Muscle layer of duodenum (tissue), 2 donors: Measurements from ENCODE around the gene C1QTNF9.

Source experiments
- H3K27ac ChIP-seq: one replicate; pipeline ENCODE4 v1.7.0; 2013; ENCODE audit warnings: mild to moderate bottlenecking, low read length
- H3K27me3 ChIP-seq: one replicate; pipeline ENCODE4 v1.7.0; 2013; ENCODE audit warnings: low read depth, mild to moderate bottlenecking, control low read depth, low read length
- H3K36me3 ChIP-seq, 2 donors: one replicate each; pipeline ENCODE4 v1.7.0; 2013; ENCODE audit warnings: low read length in 2 of 2, control low read depth in 1 of 2, mild to moderate bottlenecking in 1 of 2; ENCODE audit not compliant: insufficient read depth in 2 of 2, control insufficient read depth in 1 of 2
- H3K4me1 ChIP-seq, 2 donors: one replicate each; pipeline ENCODE4 v1.7.0; 2013; ENCODE audit warnings: low read length in 2 of 2, mild to moderate bottlenecking in 2 of 2, control low read depth in 1 of 2, moderate library complexity in 1 of 2; ENCODE audit not compliant: insufficient read depth in 2 of 2, control insufficient read depth in 1 of 2
- H3K4me3 ChIP-seq, 2 donors: one replicate each; pipeline ENCODE4 v1.7.0; 2013; ENCODE audit warnings: low read length in 2 of 2, low read depth in 1 of 2, mild to moderate bottlenecking in 1 of 2
- H3K9me3 ChIP-seq, 2 donors: one replicate each; pipeline ENCODE4 v1.7.0; 2013; ENCODE audit warnings: low read length in 2 of 2, control low read depth in 1 of 2, mild to moderate bottlenecking in 1 of 2; ENCODE audit not compliant: control insufficient read depth in 1 of 2
- donor health status: healthy.

C1QTNF9 gene

DNA sequence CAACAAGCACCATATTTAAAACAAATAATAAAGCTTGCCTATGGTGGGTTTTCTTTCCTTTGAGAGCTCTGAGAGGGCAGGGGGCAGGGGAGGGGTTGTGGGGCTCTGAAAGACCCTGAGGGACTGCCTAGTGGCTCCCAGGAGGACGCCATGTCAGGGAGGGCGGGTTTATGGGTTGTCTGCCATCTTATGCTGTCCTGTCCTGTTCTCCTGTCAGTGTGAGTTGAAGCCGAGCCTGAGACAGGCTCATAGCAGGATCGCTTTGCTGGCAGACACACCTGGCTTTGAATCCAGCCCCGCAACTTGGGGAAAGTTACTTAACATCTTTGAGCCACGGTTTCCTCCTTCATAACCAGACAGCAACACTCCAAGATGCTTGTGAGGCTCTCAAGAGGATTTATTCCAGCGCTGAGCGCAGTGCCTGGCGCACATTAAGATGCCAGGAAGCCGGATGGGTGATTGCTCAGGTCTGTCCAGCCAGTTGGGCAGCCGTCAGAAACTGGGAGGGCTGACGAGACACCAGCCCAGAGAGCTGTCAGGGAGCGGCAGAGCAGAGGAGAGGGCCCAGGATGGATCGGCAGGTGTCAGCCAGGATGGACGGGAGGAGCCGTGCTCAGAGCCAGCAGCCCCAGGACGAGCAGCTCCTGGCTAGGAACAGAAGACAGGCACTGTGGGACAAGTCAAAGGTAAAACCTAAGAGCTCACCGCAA, 36.8 kb upstream of the C1QTNF9 start:
- peak overlapping the region; percentile 88 for H3K27ac ChIP-seq
- H3K9me3 ChIP-seq, result no peaks in the 10 kb centered on the region
- no peaks in the 10 kb centered on the region for H3K36me3 ChIP-seq
- peak overlapping the region; percentile 52 to 70 for H3K4me3 ChIP-seq
- H3K27me3 ChIP-seq, result no peaks in the 10 kb centered on the region
- peaks cover 19 to 36% of the 10 kb centered on the region in 2 donors for H3K4me1 ChIP-seq

DNA sequence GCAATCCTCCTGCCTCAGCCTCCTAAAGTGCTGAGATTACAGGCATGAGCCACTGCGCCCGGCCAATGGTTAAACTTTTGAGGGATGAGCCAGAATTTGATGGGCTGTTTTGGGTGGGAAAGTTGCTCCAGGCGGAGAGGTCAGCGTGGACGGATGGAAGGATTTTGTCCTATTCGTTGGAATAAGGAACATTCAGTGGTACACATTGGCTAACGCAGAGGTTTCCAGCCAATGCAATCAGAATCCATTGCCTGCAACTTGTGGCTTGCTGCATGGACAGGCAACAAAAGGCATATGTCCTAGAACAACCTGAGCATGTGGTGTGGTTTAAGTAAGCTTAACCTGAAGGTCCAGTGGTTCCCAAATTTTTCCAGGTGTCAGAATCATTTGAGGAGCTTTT, 35.5 kb upstream of the C1QTNF9 start:
- Histone ChIP-seq H3K4me1 (peaks cover 19 to 36% of the 10 kb centered on the region in 2 donors), H3K27ac (no peak overlapping the region), H3K9me3 (no peaks in the 10 kb centered on the region), H3K36me3 (no peaks in the 10 kb centered on the region), H3K27me3 (no peaks in the 10 kb centered on the region), H3K4me3 (no peak overlapping the region)

DNA sequence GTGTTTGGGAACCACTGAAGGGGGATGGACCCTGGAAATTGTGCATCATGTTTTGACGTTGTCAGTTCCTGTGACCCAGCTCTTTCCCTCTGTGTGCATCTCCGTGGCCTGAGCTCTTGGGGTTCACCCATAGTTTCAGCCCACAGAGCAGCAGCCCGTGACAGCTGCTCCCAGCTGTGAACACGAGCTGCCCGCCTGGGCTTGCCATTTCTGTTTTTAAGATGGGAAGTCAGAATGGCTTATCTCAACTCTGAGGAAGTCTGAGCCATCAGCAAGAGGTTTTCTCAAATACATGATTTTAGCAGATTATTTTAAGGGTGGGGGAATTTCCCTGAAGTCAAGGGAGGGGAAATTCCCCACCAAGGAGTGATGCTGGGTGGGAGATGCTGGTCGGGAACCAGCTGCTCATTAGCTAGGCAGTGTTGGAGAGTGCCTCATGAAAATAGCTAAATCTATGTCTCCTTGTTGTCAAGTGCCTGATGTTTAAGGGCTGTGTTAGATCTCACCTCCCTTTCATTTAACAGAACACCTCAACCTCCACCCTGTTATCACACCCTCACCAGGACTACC, 34.8 kb upstream of the C1QTNF9 start:
- no peaks in the 10 kb centered on the region for H3K27me3 ChIP-seq
- H3K4me3 ChIP-seq, result no peak overlapping the region
- H3K4me1 ChIP-seq, result peaks cover 19 to 36% of the 10 kb centered on the region in 2 donors
- H3K27ac ChIP-seq, result no peak overlapping the region
- H3K9me3 ChIP-seq, result no peaks in the 10 kb centered on the region
- H3K36me3 ChIP-seq, result no peaks in the 10 kb centered on the region

DNA sequence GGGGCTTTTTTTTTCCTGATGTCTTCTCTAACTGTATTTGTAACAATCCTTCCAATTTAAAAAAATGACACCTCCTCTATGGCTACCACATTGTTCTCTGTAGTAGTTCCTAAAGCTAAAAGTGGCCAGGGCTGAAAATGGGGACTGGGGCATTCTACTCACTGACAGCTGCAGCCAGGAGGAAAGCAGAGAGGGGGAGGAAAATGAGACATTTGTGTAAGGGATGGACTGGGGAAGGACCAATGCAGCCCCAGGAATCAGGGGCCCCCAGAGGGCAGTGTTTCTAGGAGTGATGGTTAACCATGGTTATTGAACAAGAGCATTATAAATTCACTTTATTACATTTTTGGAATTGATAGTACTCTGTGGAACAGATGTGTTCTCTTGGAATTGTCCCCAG, 34.3 kb upstream of the C1QTNF9 start:
- H3K4me1 ChIP-seq, result peaks cover 19 to 36% of the 10 kb centered on the region in 2 donors
- no peaks in the 10 kb centered on the region for H3K9me3 ChIP-seq
- no peaks in the 10 kb centered on the region for H3K36me3 ChIP-seq
- no peak overlapping the region for H3K4me3 ChIP-seq
- no peaks in the 10 kb centered on the region for H3K27me3 ChIP-seq
- H3K27ac ChIP-seq, result no peak overlapping the region

DNA sequence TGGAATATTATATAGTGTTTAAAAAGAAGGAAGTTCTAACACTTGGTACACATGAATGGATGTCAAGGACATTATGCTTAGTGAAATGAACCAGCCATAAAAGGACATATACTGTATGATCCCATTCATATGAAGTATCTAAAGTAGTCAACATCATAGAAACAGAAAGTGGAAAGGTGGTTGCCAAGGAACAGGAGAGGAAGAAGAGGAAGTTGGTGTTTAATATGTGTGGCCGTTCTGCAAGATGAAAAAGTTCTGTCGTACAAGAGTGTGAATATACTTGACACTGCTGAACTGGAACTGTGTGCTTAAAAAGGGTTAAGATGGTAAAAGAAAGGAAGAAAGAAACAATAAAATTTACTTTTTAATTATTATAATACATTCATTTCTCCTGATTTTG, 33.1 kb upstream of the C1QTNF9 start:
- Histone ChIP-seq H3K4me1 (peaks cover 8 to 41% of the 10 kb centered on the region in 2 donors), H3K27me3 (no peaks in the 10 kb centered on the region), H3K9me3 (no peaks in the 10 kb centered on the region), H3K4me3 (no peak overlapping the region), H3K36me3 (no peaks in the 10 kb centered on the region), H3K27ac (no peak overlapping the region)

DNA sequence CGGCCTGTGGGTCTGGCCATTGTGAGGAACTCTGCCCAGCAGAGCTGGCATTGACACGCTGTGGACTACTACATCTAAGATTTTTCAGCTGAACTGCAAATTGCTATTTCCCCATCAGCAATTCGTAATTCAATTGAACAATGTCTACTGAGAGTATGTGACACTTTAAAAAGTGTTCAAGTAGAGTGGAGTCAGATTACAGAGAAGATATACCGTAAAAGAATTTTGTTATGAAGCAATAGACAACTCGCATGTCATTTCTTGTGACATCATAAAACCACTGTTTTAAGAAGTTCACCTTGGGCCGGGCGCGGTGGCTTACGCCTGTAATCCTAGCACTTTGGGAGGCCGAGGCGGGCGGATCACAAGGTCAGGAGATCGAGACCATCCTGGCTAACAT, 32.5 kb upstream of the C1QTNF9 start:
- peaks cover 8 to 42% of the 10 kb centered on the region in 2 donors for H3K4me1 ChIP-seq
- no peak overlapping the region for H3K4me3 ChIP-seq
- H3K27me3 ChIP-seq, result no peaks in the 10 kb centered on the region
- no peaks in the 10 kb centered on the region for H3K9me3 ChIP-seq
- no peak overlapping the region for H3K27ac ChIP-seq
- H3K36me3 ChIP-seq, result peaks cover 0 to 2% of the 10 kb centered on the region in 2 donors

DNA sequence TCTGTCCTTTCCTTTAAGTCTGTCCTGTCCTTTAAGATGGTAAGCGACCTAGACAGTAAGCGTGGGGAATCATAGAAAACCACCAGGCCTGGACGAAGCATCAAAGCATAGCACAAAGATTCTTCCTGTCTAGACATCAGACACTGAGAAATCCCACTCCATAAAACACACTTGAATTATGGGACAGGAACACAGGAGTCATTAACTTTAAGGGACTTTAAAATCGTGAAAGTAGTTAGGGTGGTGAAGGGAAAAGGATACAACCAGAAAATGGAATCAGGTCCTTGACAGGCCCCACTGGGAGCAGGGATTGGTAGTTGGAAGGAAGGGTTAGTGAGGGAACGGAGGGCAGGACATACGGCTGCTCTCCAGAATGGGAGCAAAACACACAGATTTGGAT, 31.6 kb upstream of the C1QTNF9 start:
- H3K9me3 ChIP-seq, result no peaks in the 10 kb centered on the region
- H3K27me3 ChIP-seq, result no peaks in the 10 kb centered on the region
- peaks cover 3 to 43% of the 10 kb centered on the region in 2 donors for H3K4me1 ChIP-seq
- H3K4me3 ChIP-seq, result no peak overlapping the region
- H3K36me3 ChIP-seq, result peaks cover 0 to 4% of the 10 kb centered on the region in 2 donors
- H3K27ac ChIP-seq, result no peak overlapping the region

DNA sequence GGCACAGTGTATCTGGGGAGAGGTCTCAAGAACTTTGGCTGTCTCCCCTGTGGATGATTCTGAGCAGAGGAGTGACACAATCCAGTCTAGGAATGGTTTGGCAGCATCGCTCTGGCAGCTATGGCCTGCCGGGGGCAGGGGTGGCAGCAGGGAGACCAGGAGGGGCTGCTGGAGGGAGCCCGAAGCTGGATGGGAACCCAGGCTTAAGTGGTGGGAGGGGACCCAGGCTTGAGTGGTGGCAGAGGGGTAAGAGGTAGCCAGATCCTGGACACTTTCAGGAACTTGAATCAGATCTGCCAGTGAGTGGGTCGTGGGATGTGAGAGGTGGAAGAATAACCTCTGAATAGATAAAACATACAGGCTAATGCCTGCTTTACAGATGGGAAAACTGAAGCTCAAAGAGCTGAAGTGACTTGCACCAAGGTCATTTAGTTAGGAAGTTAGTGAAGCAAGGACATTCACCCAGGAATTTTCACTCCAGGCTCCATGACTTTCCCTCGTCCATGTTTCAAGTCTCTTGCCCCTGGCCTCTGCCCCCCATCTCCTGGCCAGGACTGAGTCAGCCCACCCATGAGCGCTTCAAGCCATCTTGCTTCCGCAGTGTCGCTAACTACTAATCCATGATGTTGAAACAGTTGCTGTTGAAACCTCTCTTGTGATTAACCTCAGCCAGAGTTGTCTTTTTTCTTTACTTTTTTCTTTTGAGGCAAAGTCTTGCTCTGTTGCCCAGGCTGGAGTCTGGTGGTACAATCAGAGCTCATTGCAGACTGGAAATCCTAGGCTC, 29.9 kb upstream of the C1QTNF9 start:
- Histone ChIP-seq H3K27me3 (no peaks in the 10 kb centered on the region), H3K4me1 (peaks cover 0 to 38% of the 10 kb centered on the region in 2 donors), H3K4me3 (no peak overlapping the region), H3K9me3 (no peaks in the 10 kb centered on the region), H3K27ac (no peak overlapping the region), H3K36me3 (peaks cover 6 to 12% of the 10 kb centered on the region in 2 donors)

DNA sequence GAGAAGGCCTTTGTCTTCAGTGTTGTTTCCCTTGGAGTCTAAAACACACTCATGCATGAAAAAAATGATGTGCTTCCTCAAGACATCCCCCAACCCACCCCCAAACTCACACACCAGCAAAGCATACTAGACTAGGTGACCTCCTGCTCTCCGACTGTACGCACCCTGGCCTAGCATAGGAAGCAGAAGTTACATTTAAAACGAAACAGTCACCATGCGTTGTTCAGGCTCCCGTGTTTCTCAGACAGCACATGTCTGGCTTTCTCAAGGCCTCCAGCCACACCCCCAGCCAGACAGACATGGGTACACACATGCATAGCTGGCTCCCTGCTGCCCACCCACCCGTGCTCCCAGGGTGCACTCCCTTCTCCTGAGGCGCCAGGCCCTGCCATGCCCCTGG, 28.7 kb upstream of the C1QTNF9 start:
- Histone ChIP-seq H3K27me3 (no peaks in the 10 kb centered on the region), H3K4me1 (peaks cover 0 to 29% of the 10 kb centered on the region in 2 donors), H3K9me3 (no peaks in the 10 kb centered on the region), H3K27ac (no peak overlapping the region), H3K4me3 (no peak overlapping the region), H3K36me3 (peaks cover 12 to 13% of the 10 kb centered on the region in 2 donors)

DNA sequence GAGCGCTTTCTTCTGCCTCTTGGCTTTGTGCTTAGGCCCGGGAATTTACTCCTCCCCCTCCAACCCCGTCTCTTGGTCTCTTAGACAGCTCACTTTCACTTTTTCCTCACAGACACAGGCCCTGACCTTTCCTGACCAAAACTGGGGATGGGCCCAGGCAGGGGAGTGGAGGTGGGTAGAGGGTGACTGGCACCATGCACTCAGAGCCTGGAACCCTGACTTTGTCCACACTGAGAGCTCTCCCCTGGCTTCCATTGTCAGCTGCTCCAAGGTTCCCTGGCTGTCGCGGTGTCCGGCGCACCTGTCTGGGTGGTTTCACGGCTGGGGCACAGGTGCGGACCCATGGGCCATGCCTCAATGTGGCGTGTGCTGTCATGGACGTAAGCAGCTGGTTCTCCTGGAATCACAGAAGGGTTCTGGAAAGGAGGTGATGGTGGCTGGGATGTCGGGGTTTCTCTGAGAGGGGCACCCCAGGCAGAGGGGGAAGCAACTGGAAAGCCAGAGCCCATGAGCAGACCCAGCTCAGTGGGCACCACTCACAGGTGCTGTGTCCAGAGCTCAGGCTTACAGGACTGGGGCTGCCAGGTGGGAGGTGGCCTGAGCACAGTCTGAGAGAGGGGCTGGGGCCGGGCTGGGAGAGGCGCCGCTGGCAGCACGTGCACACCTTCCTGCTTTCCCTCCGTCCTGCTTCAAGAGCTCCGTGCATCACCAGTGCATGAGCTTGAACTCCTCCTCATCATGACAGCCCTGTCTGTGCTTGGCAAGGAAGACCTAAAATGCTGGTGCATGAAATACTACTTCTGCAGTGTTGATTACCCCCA, 28.0 kb upstream of the C1QTNF9 start:
- no peaks in the 10 kb centered on the region for H3K9me3 ChIP-seq
- no peak overlapping the region for H3K4me3 ChIP-seq
- H3K36me3 ChIP-seq, result peaks cover 18 to 19% of the 10 kb centered on the region in 2 donors
- H3K4me1 ChIP-seq, result peaks cover 0 to 29% of the 10 kb centered on the region in 2 donors
- H3K27ac ChIP-seq, result no peak overlapping the region
- H3K27me3 ChIP-seq, result no peaks in the 10 kb centered on the region

DNA sequence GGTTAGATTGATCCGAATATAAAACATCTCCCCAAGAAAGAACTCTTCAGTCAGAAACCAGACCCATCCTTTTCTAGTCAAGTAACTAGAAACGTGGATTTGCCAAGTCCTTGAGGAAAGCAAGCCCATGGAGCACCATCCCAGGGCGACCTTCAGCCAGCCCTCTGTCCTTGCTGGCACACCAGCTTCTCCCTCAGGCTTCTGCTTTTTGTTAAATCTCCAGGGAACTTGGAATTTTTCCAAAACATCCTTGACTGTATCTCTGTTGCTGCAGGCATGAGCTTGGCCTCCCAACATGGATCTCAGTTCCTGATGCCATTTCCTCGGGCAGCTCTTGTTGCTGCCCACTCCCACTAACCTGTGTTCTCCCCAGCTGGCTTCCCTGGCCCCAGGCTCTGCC, 27.1 kb upstream of the C1QTNF9 start:
- H3K36me3 ChIP-seq, result peaks cover 23 to 26% of the 10 kb centered on the region in 2 donors
- no peaks in the 10 kb centered on the region for H3K9me3 ChIP-seq
- no peak overlapping the region for H3K27ac ChIP-seq
- peaks cover 0 to 29% of the 10 kb centered on the region in 2 donors for H3K4me1 ChIP-seq
- H3K27me3 ChIP-seq, result no peaks in the 10 kb centered on the region
- no peak overlapping the region for H3K4me3 ChIP-seq
